Fibroblast of villous mesenchyme (primary cell): Measurements from ENCODE around the gene NLK. TPM values are rescaled to one million over a fixed set of nuclear protein-coding genes. Genes with fewer than 3 reads are reported as not detected.

Experiments
- DNase-seq: peaks from one replicate; pipeline ENCODE4 v3.0.0-alpha.2; 2010; ENCODE audit warnings: low read depth
- H3K4me3 ChIP-seq: 2 replicates; pipeline ENCODE4 v1.5.1; 2011; ENCODE audit warnings: low read depth, mild to moderate bottlenecking, low read length
- total RNA-seq: library from RNA; depleted of rRNA; stranded (reverse); fragments of >200 nt; gene quantifications from 2 replicates; pipeline ENCODE4 v1.2.3, GENCODE V29; 2012
- TF ChIP-seq, protein P1 (sequence below): IDR thresholded peaks from 2 replicates; pipeline ENCODE4 v1.5.1; 2012; ENCODE audit warnings: low read depth, mild to moderate bottlenecking, low read length; ENCODE audit not compliant: insufficient read depth

The NLK gene
- total RNA-seq, 1 donor: 33.7 TPM

GRCh38 chr17:28105501-28105900, 63.0 kb downstream of the NLK start:
- TF ChIP-seq, protein P1, sequence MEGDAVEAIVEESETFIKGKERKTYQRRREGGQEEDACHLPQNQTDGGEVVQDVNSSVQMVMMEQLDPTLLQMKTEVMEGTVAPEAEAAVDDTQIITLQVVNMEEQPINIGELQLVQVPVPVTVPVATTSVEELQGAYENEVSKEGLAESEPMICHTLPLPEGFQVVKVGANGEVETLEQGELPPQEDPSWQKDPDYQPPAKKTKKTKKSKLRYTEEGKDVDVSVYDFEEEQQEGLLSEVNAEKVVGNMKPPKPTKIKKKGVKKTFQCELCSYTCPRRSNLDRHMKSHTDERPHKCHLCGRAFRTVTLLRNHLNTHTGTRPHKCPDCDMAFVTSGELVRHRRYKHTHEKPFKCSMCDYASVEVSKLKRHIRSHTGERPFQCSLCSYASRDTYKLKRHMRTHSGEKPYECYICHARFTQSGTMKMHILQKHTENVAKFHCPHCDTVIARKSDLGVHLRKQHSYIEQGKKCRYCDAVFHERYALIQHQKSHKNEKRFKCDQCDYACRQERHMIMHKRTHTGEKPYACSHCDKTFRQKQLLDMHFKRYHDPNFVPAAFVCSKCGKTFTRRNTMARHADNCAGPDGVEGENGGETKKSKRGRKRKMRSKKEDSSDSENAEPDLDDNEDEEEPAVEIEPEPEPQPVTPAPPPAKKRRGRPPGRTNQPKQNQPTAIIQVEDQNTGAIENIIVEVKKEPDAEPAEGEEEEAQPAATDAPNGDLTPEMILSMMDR: no peak

GRCh38 chr17:28110184-28110583, 67.7 kb downstream of the NLK start:
- TF ChIP-seq, protein P1: no peak
- DNase-seq: no peak

More at GRCh38 chr17:28105501-28105900, 63.0 kb downstream of the NLK start:
- H3K4me3 ChIP-seq: no peak overlapping the region
- DNase-seq: no peak

GRCh38 chr17:28112181-28112580, 69.7 kb downstream of the NLK start:
- TF ChIP-seq, protein P1: no peak
- H3K4me3 ChIP-seq: no peak overlapping the region
- no peak for DNase-seq

More at GRCh38 chr17:28110184-28110583, 67.7 kb downstream of the NLK start:
- no peak overlapping the region for H3K4me3 ChIP-seq

GRCh38 chr17:28112606-28113005, 70.1 kb downstream of the NLK start:
- TF ChIP-seq, protein P1: no peak
- no peak overlapping the region for H3K4me3 ChIP-seq
- DNase-seq: peak; percentile 64

GRCh38 chr17:28113269-28113668, 70.8 kb downstream of the NLK start:
- TF ChIP-seq, protein P1: no peak
- H3K4me3 ChIP-seq: no peak overlapping the region
- no peak for DNase-seq

DNA sequence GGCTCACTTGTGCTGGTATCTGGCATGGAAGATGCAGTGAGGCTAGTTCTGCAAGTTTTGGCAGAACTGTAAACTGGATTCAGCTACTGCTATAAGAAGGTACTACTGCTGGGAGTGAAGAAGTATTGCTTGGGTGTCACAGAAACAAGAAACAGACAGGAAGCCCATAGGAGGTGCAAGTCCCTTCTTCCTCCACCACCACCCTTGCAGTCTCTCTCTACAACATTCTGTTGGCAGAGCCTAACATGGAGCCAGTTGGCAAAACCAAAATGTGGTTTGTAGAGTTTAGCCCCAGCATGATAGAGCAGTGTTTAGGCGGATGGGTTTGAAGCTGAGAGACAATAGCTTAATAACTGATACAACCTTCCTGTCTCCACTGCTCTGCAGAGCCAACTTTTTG, 72.6 kb downstream of the NLK start:
- H3K4me3 ChIP-seq: no peak overlapping the region
- DNase-seq: no peak
- TF ChIP-seq, protein P1: no peak

GRCh38 chr17:28117304-28117703, 74.8 kb downstream of the NLK start:
- no peak for DNase-seq
- H3K4me3 ChIP-seq: no peak overlapping the region
- TF ChIP-seq, protein P1: no peak
